ENCODE results near the gene CTSA. TPM values are rescaled to one million over a fixed set of nuclear protein-coding genes. Genes with fewer than 3 reads are reported as not detected.

CTSA gene
- total RNA-seq, 1 donor from 2014 or later = 136 TPM

DNA sequence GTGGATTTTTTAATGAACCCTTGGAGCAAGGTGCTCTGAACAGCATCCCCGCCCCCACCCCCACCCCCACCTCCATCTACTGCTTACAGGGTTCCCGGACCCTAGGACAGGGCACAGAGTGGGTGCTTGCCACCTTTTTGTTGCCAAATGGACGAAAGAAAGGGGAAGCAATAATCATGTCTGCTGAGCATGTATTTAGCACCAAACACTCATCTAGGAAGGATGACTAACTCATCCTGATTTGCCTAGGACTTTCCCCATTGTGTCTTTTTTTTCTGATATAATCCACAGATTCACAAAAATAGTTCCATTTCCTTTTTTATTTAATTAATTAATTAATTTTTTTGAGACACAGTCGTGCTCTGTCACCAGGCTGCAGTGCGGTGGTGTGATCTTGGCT, 22.0 kb downstream of the CTSA start:
- Histone ChIP-seq H3K4me3 (ENCODE audit: low read depth, low read length) (no peak overlapping the region), H3K27me3 (ENCODE audit: control insufficient read depth, insufficient read depth, low read length) (no peaks in the 10 kb centered on the region), H3K36me3 (ENCODE audit: control insufficient read depth, insufficient read depth, low read length) (no peaks in the 10 kb centered on the region)
- no peak for DNase-seq (ENCODE audit: low read depth)
- TF ChIP-seq, protein P1, sequence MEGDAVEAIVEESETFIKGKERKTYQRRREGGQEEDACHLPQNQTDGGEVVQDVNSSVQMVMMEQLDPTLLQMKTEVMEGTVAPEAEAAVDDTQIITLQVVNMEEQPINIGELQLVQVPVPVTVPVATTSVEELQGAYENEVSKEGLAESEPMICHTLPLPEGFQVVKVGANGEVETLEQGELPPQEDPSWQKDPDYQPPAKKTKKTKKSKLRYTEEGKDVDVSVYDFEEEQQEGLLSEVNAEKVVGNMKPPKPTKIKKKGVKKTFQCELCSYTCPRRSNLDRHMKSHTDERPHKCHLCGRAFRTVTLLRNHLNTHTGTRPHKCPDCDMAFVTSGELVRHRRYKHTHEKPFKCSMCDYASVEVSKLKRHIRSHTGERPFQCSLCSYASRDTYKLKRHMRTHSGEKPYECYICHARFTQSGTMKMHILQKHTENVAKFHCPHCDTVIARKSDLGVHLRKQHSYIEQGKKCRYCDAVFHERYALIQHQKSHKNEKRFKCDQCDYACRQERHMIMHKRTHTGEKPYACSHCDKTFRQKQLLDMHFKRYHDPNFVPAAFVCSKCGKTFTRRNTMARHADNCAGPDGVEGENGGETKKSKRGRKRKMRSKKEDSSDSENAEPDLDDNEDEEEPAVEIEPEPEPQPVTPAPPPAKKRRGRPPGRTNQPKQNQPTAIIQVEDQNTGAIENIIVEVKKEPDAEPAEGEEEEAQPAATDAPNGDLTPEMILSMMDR (IDR thresholded peaks at IDR 0.05; ENCODE audit: insufficient read depth, low read length, poor library complexity, severe bottlenecking) = no peak

GRCh38 chr20:45917790-45918141, 26.6 kb downstream of the CTSA start:
- TF ChIP-seq, protein P1 (IDR thresholded peaks at IDR 0.05; ENCODE audit: insufficient read depth, low read length, poor library complexity, severe bottlenecking) = no peak
- Histone ChIP-seq H3K27me3 (ENCODE audit: control insufficient read depth, insufficient read depth, low read length) (no peaks in the 10 kb centered on the region), H3K36me3 (ENCODE audit: control insufficient read depth, insufficient read depth, low read length) (no peaks in the 10 kb centered on the region), H3K4me3 (ENCODE audit: low read depth, low read length) (no peak overlapping the region)
- DNase-seq (ENCODE audit: low read depth) = no peak

GRCh38 chr20:45918182-45918737, 27.1 kb downstream of the CTSA start:
- DNase-seq (ENCODE audit: low read depth) = no peak
- Histone ChIP-seq H3K4me3 (ENCODE audit: low read depth, low read length) (no peak overlapping the region), H3K27me3 (ENCODE audit: control insufficient read depth, insufficient read depth, low read length) (no peaks in the 10 kb centered on the region), H3K36me3 (ENCODE audit: control insufficient read depth, insufficient read depth, low read length) (no peaks in the 10 kb centered on the region)
- TF ChIP-seq, protein P1 (IDR thresholded peaks at IDR 0.05; ENCODE audit: insufficient read depth, low read length, poor library complexity, severe bottlenecking) = no peak

- DNase-seq (ENCODE audit: low read depth) = no peak
- no peaks in the 10 kb centered on the region for H3K27me3 ChIP-seq (ENCODE audit: control insufficient read depth, insufficient read depth, low read length)
- TF ChIP-seq, protein P1 (IDR thresholded peaks at IDR 0.05; ENCODE audit: insufficient read depth, low read length, poor library complexity, severe bottlenecking) = no peak
These were observed 27.8 kb downstream of the CTSA start for GRCh38 chr20:45918779-45919537.

DNA sequence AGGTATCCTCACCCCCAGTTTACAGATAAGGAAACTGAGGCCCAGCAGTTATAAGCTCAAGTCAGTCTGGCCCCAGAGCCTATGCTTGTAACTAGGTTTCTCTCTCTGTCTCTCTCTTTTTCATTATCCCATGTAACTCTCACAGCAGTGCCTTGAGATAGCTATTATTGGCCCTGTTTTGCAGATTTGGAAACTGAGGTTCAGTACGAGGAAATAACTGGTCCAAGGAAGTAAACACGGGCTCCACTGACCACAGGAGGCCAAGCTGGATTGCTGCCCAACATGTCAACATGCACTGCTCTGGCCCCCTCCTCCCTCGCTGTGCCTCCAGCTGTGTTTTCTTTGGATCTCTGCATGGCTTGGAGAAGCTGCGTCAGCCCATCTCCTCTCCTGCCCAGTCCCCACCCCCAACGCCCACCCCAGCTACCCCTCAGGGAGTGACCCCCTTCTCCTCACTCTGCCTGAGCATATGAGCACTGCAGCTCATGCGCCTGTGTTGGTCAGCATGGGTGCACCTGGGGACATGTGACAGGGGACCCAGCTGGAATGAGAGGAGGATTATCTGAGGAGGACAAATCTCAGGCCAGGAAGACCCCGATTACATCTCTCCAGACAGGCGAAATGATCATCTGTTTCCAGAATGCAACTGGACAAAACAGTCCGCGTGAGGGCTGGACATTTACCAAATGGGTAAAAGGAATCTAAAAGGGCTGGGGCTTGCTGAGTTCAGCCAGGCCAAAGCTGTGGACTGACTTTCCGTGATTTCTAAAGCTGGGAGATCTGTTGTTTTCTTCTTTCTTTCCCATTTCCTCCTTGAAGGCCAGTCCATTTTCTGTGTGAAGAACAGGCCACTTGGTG, 28.6 kb downstream of the CTSA start:
- TF ChIP-seq, protein P1 (IDR thresholded peaks at IDR 0.05; ENCODE audit: insufficient read depth, low read length, poor library complexity, severe bottlenecking) = no peak
- no peaks in the 10 kb centered on the region for H3K27me3 ChIP-seq (ENCODE audit: control insufficient read depth, insufficient read depth, low read length)
- DNase-seq (ENCODE audit: low read depth) = no peak
- no peak overlapping the region for H3K4me3 ChIP-seq (ENCODE audit: low read depth, low read length)
- no peaks in the 10 kb centered on the region for H3K36me3 ChIP-seq (ENCODE audit: control insufficient read depth, insufficient read depth, low read length)

More at GRCh38 chr20:45918779-45919537, 27.8 kb downstream of the CTSA start:
- Histone ChIP-seq H3K36me3 (ENCODE audit: control insufficient read depth, insufficient read depth, low read length) (no peaks in the 10 kb centered on the region), H3K4me3 (ENCODE audit: low read depth, low read length) (no peak overlapping the region)

All from kidney epithelial cell (primary cell).